ENCODE measurements around the gene KRT16. TPM values are rescaled to one million over a fixed set of nuclear protein-coding genes. Genes with fewer than 3 reads are reported as not detected.
A peak's percentile ranks its signal among the peaks of the same experiment; 100 is the strongest.

The KRT16 gene
- total and polyA plus RNA-seq, 10 of the 15 experiments (the other 5 are each of a cell fraction or from before 2014, with no cell fraction given), result 0.07 TPM; not detected in 9

DNA sequence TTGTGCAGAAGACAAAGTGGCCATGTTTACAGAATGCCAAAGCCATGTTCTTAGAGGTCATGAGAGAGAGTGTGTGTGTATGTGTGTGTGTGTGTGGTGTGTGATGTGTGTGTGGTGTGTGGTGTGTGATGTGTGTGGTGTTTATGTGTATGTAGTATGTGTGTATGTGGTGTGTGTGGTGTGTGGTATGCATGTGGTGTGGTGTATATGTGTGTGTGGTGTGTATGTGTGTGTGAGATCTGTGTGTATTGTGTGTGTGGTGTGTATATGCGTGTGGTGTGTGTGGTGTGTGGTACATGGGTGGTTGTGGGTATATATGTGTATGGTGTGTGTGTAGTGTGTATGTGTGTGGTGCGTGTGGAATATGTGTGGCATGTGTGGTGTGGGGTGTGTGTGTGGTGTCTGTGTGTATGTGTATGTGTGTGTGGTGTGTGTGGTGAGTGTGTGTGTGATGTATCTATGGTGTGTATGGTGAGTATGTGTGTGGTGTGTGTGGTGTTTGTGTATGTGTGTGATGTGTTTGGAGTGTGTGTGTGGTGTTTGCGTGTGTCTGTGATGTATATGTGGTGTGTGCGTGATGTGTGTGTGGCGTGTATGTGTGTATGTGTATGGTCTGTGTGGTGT lies 20.0 kb upstream of the KRT16 start:
- no peaks in the 10 kb centered on the region for H3K36me3 ChIP-seq (ENCODE audit: control insufficient read depth in 2 of 2, insufficient read depth in 2 of 2, low read length in 1 of 2)
- FAIRE-seq, result peak; percentile 96
- no TSS peak for BruUV-seq (replicated peaks)
- in situ Hi-C loops (cut with MboI), result no loop called here
- no peaks in the 10 kb centered on the region for H3K4me1 ChIP-seq (ENCODE audit: control insufficient read depth, insufficient read depth, low read length)
- ChIA-PET RAD21 (ENCODE audit: unreplicated experiment) (no interaction called here), SMC1A (ENCODE audit: uncharacterized antibody, unreplicated experiment) (no interaction called here), CTCF (no interaction called here), POLR2A (no interaction called here)
- H3K27me3 ChIP-seq (replicated peaks in 1 of 2; ENCODE audit: control insufficient read depth in 2 of 2, insufficient read depth in 2 of 2, low read length in 1 of 2), result no peaks in the 10 kb centered on the region; a peak in 1 of 4 replicates
- H2AFZ ChIP-seq (ENCODE audit: control insufficient read depth, low read depth, low read length), result no peak overlapping the region
- no peak overlapping the region for H3K9ac ChIP-seq (ENCODE audit: control insufficient read depth, insufficient read depth, low read length)
- H3K79me2 ChIP-seq (ENCODE audit: control insufficient read depth, insufficient read depth, low read length), result no peaks in the 10 kb centered on the region
- WGBS (ENCODE audit: insufficient coverage, insufficient replicate concordance, low lambda C conversion rate, missing lambda C conversion rate), result 41% methylated on average over 5 of the region's 5 CpGs
- no peak overlapping the region for H3K4me3 ChIP-seq
- no peak overlapping the region for H3K27ac ChIP-seq (ENCODE audit: control insufficient read depth, insufficient read depth)
- no peak for TF ChIP-seq ATF7 (IDR thresholded peaks at IDR 0.05; ENCODE audit: low read depth)
- no peak for TF ChIP-seq STAT3 (IDR thresholded peaks at IDR 0.05; ENCODE audit: low read depth, low read length)
- TF ChIP-seq NR2C2 (IDR thresholded peaks at IDR 0.05; ENCODE audit: borderline replicate concordance, control insufficient read depth, insufficient read length, low read depth), result peak; percentile 6
- TF ChIP-seq, protein P1, sequence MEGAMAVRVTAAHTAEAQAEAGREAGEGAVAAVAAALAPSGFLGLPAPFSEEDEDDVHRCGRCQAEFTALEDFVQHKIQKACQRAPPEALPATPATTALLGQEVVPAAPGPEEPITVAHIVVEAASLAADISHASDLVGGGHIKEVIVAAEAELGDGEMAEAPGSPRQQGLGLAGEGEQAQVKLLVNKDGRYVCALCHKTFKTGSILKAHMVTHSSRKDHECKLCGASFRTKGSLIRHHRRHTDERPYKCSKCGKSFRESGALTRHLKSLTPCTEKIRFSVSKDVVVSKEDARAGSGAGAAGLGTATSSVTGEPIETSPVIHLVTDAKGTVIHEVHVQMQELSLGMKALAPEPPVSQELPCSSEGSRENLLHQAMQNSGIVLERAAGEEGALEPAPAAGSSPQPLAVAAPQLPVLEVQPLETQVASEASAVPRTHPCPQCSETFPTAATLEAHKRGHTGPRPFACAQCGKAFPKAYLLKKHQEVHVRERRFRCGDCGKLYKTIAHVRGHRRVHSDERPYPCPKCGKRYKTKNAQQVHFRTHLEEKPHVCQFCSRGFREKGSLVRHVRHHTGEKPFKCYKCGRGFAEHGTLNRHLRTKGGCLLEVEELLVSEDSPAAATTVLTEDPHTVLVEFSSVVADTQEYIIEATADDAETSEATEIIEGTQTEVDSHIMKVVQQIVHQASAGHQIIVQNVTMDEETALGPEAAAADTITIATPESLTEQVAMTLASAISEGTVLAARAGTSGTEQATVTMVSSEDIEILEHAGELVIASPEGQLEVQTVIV (IDR thresholded peaks at IDR 0.05; ENCODE audit: borderline replicate concordance, partially characterized antibody), result peak; percentile 17
- H3K4me2 ChIP-seq (ENCODE audit: control insufficient read depth, insufficient read depth), result no peak overlapping the region
- no peaks in the 10 kb centered on the region for H4K20me1 ChIP-seq (ENCODE audit: control insufficient read depth, insufficient read depth)
- DNase-seq (ENCODE audit: low read depth, low spot score), result no peak
- no peaks in the 10 kb centered on the region for H3K9me3 ChIP-seq (replicated peaks; ENCODE audit: control insufficient read depth, insufficient read depth, low read length)
- ATAC-seq, result no peak
- intact Hi-C loops (cut with micrococcal nuclease; ENCODE audit: unreplicated experiment), result no loop called here

DNA sequence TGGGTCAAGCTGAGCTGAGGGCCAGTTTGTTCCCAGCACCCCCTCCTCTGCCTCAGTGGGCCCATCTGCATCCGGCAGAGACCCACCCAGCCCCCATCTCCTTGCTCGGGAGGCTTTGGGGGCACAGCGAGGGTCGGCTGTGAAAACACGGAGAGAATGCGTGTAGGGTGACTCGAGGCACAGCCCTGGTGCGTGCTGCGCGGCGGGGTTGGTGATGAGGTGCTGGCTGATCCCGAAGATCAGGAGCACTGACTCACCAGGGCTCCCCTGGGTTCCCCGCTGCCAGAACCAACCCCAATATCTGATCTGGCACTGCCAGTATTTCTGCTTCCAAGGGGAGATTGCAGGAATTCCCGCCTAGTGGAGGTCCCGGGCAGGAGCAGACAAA lies 19.3 kb upstream of the KRT16 start:
- no peak overlapping the region for H3K9ac ChIP-seq (ENCODE audit: control insufficient read depth, insufficient read depth, low read length)
- intact Hi-C loops (cut with micrococcal nuclease; ENCODE audit: unreplicated experiment) (no loop called here), in situ Hi-C loops (cut with MboI) (no loop called here)
- FAIRE-seq, result no peak
- ATAC-seq, result no peak
- ChIA-PET SMC1A (ENCODE audit: uncharacterized antibody, unreplicated experiment) (no interaction called here), CTCF (no interaction called here), RAD21 (ENCODE audit: unreplicated experiment) (no interaction called here), POLR2A (no interaction called here)
- no peaks in the 10 kb centered on the region for H3K79me2 ChIP-seq (ENCODE audit: control insufficient read depth, insufficient read depth, low read length)
- H2AFZ ChIP-seq (ENCODE audit: control insufficient read depth, low read depth, low read length), result no peak overlapping the region
- no peaks in the 10 kb centered on the region for H4K20me1 ChIP-seq (ENCODE audit: control insufficient read depth, insufficient read depth)
- no peaks in the 10 kb centered on the region for H3K36me3 ChIP-seq (ENCODE audit: control insufficient read depth in 2 of 2, insufficient read depth in 2 of 2, low read length in 1 of 2)
- H3K9me3 ChIP-seq (replicated peaks; ENCODE audit: control insufficient read depth, insufficient read depth, low read length), result no peaks in the 10 kb centered on the region
- BruUV-seq (replicated peaks), result no TSS peak
- 62% methylated on average over 15 of the region's 15 CpGs for WGBS (ENCODE audit: insufficient coverage, insufficient replicate concordance, low lambda C conversion rate, missing lambda C conversion rate)
- no peak overlapping the region for H3K4me3 ChIP-seq
- H3K4me1 ChIP-seq (ENCODE audit: control insufficient read depth, insufficient read depth, low read length), result no peaks in the 10 kb centered on the region
- DNase-seq (ENCODE audit: low read depth, low spot score), result no peak
- no peaks in the 10 kb centered on the region; a peak in 1 of 4 replicates for H3K27me3 ChIP-seq (replicated peaks in 1 of 2; ENCODE audit: control insufficient read depth in 2 of 2, insufficient read depth in 2 of 2, low read length in 1 of 2)
- H3K4me2 ChIP-seq (ENCODE audit: control insufficient read depth, insufficient read depth), result no peak overlapping the region
- H3K27ac ChIP-seq (ENCODE audit: control insufficient read depth, insufficient read depth), result no peak overlapping the region
- no peak for TF ChIP-seq NRF1 (conservative IDR thresholded peaks at IDR 0.05; ENCODE audit: low read depth, low read length)
- TF ChIP-seq, protein P2, sequence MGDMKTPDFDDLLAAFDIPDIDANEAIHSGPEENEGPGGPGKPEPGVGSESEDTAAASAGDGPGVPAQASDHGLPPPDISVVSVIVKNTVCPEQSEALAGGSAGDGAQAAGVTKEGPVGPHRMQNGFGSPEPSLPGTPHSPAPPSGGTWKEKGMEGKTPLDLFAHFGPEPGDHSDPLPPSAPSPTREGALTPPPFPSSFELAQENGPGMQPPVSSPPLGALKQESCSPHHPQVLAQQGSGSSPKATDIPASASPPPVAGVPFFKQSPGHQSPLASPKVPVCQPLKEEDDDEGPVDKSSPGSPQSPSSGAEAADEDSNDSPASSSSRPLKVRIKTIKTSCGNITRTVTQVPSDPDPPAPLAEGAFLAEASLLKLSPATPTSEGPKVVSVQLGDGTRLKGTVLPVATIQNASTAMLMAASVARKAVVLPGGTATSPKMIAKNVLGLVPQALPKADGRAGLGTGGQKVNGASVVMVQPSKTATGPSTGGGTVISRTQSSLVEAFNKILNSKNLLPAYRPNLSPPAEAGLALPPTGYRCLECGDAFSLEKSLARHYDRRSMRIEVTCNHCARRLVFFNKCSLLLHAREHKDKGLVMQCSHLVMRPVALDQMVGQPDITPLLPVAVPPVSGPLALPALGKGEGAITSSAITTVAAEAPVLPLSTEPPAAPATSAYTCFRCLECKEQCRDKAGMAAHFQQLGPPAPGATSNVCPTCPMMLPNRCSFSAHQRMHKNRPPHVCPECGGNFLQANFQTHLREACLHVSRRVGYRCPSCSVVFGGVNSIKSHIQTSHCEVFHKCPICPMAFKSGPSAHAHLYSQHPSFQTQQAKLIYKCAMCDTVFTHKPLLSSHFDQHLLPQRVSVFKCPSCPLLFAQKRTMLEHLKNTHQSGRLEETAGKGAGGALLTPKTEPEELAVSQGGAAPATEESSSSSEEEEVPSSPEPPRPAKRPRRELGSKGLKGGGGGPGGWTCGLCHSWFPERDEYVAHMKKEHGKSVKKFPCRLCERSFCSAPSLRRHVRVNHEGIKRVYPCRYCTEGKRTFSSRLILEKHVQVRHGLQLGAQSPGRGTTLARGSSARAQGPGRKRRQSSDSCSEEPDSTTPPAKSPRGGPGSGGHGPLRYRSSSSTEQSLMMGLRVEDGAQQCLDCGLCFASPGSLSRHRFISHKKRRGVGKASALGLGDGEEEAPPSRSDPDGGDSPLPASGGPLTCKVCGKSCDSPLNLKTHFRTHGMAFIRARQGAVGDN (IDR thresholded peaks at IDR 0.05), result no peak
- no peak for TF ChIP-seq NBN (IDR thresholded peaks at IDR 0.05)
- TF ChIP-seq, protein P3, sequence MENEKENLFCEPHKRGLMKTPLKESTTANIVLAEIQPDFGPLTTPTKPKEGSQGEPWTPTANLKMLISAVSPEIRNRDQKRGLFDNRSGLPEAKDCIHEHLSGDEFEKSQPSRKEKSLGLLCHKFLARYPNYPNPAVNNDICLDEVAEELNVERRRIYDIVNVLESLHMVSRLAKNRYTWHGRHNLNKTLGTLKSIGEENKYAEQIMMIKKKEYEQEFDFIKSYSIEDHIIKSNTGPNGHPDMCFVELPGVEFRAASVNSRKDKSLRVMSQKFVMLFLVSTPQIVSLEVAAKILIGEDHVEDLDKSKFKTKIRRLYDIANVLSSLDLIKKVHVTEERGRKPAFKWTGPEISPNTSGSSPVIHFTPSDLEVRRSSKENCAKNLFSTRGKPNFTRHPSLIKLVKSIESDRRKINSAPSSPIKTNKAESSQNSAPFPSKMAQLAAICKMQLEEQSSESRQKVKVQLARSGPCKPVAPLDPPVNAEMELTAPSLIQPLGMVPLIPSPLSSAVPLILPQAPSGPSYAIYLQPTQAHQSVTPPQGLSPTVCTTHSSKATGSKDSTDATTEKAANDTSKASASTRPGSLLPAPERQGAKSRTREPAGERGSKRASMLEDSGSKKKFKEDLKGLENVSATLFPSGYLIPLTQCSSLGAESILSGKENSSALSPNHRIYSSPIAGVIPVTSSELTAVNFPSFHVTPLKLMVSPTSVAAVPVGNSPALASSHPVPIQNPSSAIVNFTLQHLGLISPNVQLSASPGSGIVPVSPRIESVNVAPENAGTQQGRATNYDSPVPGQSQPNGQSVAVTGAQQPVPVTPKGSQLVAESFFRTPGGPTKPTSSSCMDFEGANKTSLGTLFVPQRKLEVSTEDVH (IDR thresholded peaks at IDR 0.05; ENCODE audit: low read depth, partially characterized antibody), result no peak
